GM18505 (cell line): ENCODE measurements around the gene AMD1.
A peak's percentile ranks its signal among the peaks of the same experiment; 100 is the strongest.

ENCODE experiments used
- ATAC-seq: cut with Tn5 transposase; IDR thresholded peaks from one replicate; pipeline ENCODE4 v1.9.1; 2021; ENCODE audit not compliant: unreplicated experiment
- POLR2A ChIP-seq: IDR thresholded peaks from 4 replicates; pipeline ENCODE4 v1.6.1; 2011; ENCODE audit warnings: borderline replicate concordance; ENCODE audit not compliant: insufficient read depth, insufficient read length; ENCODE audit errors: extremely low read depth

The AMD1 gene

GRCh38 chr6:110858562-110859214 lies 15.9 kb upstream of the AMD1 start:
- TF ChIP-seq POLR2A, result no peak
- ATAC-seq, result no peak

GRCh38 chr6:110859335-110859792 lies 15.2 kb upstream of the AMD1 start:
- no peak for ATAC-seq
- TF ChIP-seq POLR2A, result no peak

- ATAC-seq, result no peak
- TF ChIP-seq POLR2A, result no peak
These were observed 9.8 kb upstream of the AMD1 start for GRCh38 chr6:110864824-110865223.

- TF ChIP-seq POLR2A, result no peak
- ATAC-seq, result no peak
These were observed 429 bp downstream of the AMD1 start for GRCh38 chr6:110874880-110875547.

DNA sequence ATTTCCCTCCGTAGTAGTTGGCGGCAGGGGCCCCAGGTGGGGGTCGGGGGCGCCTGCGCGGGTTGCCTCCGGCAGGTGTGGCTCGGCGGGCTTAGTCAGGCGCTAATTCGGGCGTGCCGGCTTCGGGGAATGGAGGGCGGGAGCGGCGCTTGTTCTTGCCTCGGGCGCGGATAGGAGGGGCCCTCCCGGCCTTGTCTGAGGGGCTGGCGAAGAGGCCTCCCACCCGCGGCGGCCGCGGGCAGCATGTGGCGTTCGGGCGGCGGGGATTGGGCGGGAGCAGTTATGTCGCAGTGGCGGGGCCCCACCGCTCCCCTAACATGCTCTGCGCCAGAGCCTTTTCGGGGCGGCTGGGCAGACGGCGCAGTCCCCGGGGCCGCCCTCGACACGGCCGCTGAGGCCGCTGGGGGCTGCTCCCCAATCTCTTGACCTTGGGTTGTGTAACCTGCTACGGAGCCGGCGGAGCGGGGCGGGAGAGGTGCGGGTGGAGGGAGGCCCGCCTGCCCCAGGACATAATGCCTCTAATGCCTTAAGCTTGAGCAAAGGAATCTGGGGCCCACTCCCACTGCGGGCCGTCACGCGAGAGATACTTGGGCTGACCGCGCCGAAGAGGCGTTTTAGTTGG lies 1.1 kb downstream of the AMD1 start:
- no peak for TF ChIP-seq POLR2A
- no peak for ATAC-seq

DNA sequence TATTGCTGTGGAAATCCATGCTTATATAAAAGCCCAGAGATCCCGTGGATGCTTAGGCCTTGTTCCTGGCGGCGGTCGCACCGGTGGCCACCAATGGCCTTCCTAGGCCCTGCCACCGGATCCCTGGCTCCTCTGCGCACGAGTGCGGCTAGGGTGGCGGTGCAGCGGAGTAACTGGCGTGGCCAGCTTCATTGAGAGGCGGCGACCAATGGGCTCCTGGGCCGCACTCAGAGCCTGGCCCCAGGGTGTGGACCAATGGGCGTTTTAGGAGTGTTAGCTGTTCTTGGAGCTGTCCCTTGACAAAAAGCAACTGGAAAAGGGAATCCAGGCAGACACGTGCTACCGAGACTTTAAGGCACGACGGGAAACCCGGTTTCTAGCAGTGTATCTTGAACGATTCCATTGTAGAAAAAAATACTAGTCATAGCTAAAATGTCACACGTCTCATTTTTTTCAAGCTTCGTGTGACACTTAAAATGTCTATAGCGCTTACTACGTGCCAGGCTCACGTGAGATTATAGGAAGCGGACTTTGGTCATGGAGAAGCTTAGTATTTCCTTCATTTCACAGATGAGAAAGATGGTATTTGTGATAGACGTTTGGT lies 1.7 kb downstream of the AMD1 start:
- peak; percentile 78 for TF ChIP-seq POLR2A
- peak; percentile 34 for ATAC-seq

- no peak for TF ChIP-seq POLR2A
- no peak for ATAC-seq
These were observed 2.4 kb downstream of the AMD1 start for GRCh38 chr6:110876806-110877564.

- no peak for TF ChIP-seq POLR2A
- no peak for ATAC-seq
These were observed 3.0 kb downstream of the AMD1 start for GRCh38 chr6:110877569-110877968.

- no peak for ATAC-seq
- TF ChIP-seq POLR2A, result no peak
These were observed 4.4 kb downstream of the AMD1 start for GRCh38 chr6:110878751-110879522.

DNA sequence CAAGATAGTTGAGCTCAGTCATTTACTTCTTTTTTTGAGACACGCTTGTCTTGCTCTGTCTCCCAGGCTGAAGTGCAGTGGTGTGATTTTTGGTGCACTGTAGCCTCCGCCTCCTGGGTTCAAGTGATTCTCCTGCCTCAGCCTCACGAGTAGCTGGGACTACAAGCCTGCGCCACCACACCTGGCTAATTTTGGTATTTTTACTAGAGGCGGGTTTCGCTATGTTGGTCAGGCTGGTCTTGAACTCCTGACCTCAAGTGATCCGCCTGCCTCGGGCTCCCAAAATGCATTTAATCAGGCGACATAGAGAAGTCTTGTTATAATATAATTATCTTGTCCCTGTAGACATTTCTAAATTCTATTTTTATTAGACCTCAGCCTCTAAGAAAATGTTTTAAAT lies 6.1 kb downstream of the AMD1 start:
- TF ChIP-seq POLR2A, result no peak
- no peak for ATAC-seq

GRCh38 chr6:110881546-110882273 lies 7.1 kb downstream of the AMD1 start:
- no peak for ATAC-seq
- TF ChIP-seq POLR2A, result no peak

- no peak for ATAC-seq
- no peak for TF ChIP-seq POLR2A
These were observed 7.7 kb downstream of the AMD1 start for GRCh38 chr6:110882274-110882619.

DNA sequence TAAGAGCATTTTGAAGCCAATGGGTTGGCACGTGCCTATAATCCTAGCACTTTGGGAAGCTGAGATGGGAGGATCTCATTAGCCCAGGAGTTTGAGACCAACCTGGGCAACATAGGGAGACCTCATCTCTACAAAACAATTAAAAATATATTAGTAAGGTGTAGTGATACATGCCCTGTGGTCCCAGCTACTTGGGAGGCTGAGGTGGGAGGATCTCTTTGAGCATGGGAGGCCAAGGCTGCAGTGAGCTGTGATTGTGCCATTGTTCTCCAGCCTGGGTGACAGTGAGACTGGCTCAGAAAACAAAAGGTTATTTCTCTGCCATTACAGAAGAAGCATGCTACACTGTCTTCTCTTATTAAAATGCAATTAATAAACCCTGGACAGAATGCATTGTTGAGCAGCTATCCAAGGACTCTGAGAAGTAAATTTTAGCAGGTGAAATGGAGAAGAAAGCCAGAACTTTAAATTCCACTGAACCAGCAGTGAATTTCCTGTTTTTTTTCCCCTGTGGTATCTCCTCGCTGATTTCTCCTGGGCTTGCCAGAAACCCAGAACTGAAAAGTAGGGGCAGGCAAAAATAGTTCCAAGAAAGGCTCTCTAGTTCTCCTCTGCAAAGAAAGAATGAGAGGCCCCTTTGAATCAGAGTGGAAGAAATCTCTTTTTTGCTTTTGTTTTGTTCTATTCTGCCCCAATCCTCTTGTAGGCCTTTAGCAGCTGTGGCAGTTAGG lies 8.4 kb downstream of the AMD1 start:
- ATAC-seq, result no peak
- TF ChIP-seq POLR2A, result no peak
